Esophagus (tissue), 2 donors: Measurements from ENCODE around the gene GCNT4. TPM values are rescaled to one million over a fixed set of nuclear protein-coding genes. Genes with fewer than 3 reads are reported as not detected.
"Not testable (repeated sequence)": the region's sequence is repeated elsewhere in the genome, so short reads cannot be mapped to it uniquely, and the experiment has no call there.

Experiments used
- H3K27ac ChIP-seq, 2 donors: one replicate each; pipeline ENCODE4 v1.5.1; 2013; ENCODE audit warnings: low read depth in 2 of 2, mild to moderate bottlenecking in 2 of 2, inconsistent platforms in 1 of 2, low read length in 1 of 2, moderate library complexity in 1 of 2
- H3K27me3 ChIP-seq, 2 donors: one replicate each; pipeline ENCODE4 v1.6.1; 2013; ENCODE audit warnings: low read length in 2 of 2, control low read depth in 1 of 2, mild to moderate bottlenecking in 1 of 2; ENCODE audit not compliant: insufficient read depth in 2 of 2, control insufficient read depth in 1 of 2
- H3K36me3 ChIP-seq, 2 donors: one replicate each; pipeline ENCODE4 v1.6.1; 2013; ENCODE audit warnings: low read length in 1 of 2; ENCODE audit not compliant: control insufficient read depth in 2 of 2, insufficient read depth in 2 of 2
- H3K4me1 ChIP-seq, 2 donors: one replicate each; pipeline ENCODE4 v1.6.1; 2013; ENCODE audit warnings: low read length in 1 of 2; ENCODE audit not compliant: control insufficient read depth in 2 of 2, insufficient read depth in 2 of 2
- H3K4me3 ChIP-seq, 2 donors: one replicate each; pipeline ENCODE4 v1.5.1; 2013; ENCODE audit warnings: low read length in 2 of 2, mild to moderate bottlenecking in 2 of 2, low read depth in 1 of 2, moderate library complexity in 1 of 2
- H3K9me3 ChIP-seq, 2 donors: one replicate each; pipeline ENCODE4 v1.6.1; 2013; ENCODE audit warnings: mild to moderate bottlenecking in 2 of 2, low read depth in 1 of 2, low read length in 1 of 2, moderate library complexity in 1 of 2; ENCODE audit not compliant: control insufficient read depth in 2 of 2, insufficient read depth in 1 of 2
- WGBS, 2 donors: extraction: QIAGEN DNeasy Blood & Tissue Kit; methylation state at CpG; one replicate each; pipeline ENCODE4 v1.1.7; 2013; 5-methylcytosine and 5-hydroxymethylcytosine counted together
- polyA plus RNA-seq, 2 donors: library from polyadenylated mRNA; stranded (reverse); fragments of 200-250 nt; gene quantifications; one replicate each; pipeline ENCODE4 v1.2.3, GENCODE V29; 2013
- donor health status: healthy with polysubstance abuse.
- donor health status: Bipolar disorder and iron deficiency.

GCNT4 gene
- polyA plus RNA-seq, result under 1 TPM; 0.53 to 0.80 TPM

- H3K4me1 ChIP-seq, result peaks cover 0 to 8% of the 10 kb centered on the region in 2 donors
Observed at GRCh38 chr5:75052192-75053053, at the start of gene GCNT4. Gene GCNT4 (minus strand): TSS chr5:75052558. CDS start chr5:75030037, 22,521 bp downstream.

GRCh38 chr5:75095956-75096355, 43.6 kb upstream of the GCNT4 start:
- 75 to 77% methylated on average over 3 of the region's 3 CpGs for WGBS, 2 donors

More at GRCh38 chr5:75052192-75053053, at the start of gene GCNT4:
- no peaks in the 10 kb centered on the region for H3K27me3 ChIP-seq
- no peaks in the 10 kb centered on the region for H3K36me3 ChIP-seq
- WGBS, 2 donors, result 1% methylated on average over 57 to 74 of the region's 74 CpGs
- H3K4me3 ChIP-seq, result peak within 1 kb of the TSS; percentile 83 to 84
- no peaks in the 10 kb centered on the region for H3K9me3 ChIP-seq
- peak within 1 kb of the TSS; percentile 86 to 88 for H3K27ac ChIP-seq

GRCh38 chr5:75091597-75091996, 39.2 kb upstream of the GCNT4 start:
- 48 to 70% methylated on average over 3 of the region's 3 CpGs for WGBS, 2 donors
- H3K36me3 ChIP-seq, result no peaks in the 10 kb centered on the region
- H3K9me3 ChIP-seq, result no peaks in the 10 kb centered on the region
- H3K4me3 ChIP-seq, result no peak overlapping the region
- no peak overlapping the region for H3K27ac ChIP-seq
- no peaks in the 10 kb centered on the region for H3K27me3 ChIP-seq
- H3K4me1 ChIP-seq, result no peaks in the 10 kb centered on the region

More at GRCh38 chr5:75095956-75096355, 43.6 kb upstream of the GCNT4 start:
- H3K27ac ChIP-seq, H3K36me3 ChIP-seq, H3K4me3 ChIP-seq, H3K4me1 ChIP-seq, H3K27me3 ChIP-seq, H3K9me3 ChIP-seq: not testable (repeated sequence)

- H3K27ac ChIP-seq, result no peak overlapping the region
- no peaks in the 10 kb centered on the region for H3K36me3 ChIP-seq
- H3K4me1 ChIP-seq, result no peaks in the 10 kb centered on the region
- H3K4me3 ChIP-seq, result no peak overlapping the region
- 84 to 85% methylated on average over 1 of the region's 1 CpG for WGBS, 2 donors
- no peaks in the 10 kb centered on the region for H3K27me3 ChIP-seq
- no peaks in the 10 kb centered on the region for H3K9me3 ChIP-seq
Observed at GRCh38 chr5:75089662-75090061, 37.3 kb upstream of the GCNT4 start.

GRCh38 chr5:75089137-75089536, 36.8 kb upstream of the GCNT4 start:
- WGBS, 2 donors, result 67% methylated on average over 1 of the region's 1 CpG
- H3K36me3 ChIP-seq, result no peaks in the 10 kb centered on the region
- H3K4me3 ChIP-seq, result no peak overlapping the region
- H3K9me3 ChIP-seq, result no peaks in the 10 kb centered on the region
- H3K27me3 ChIP-seq, result no peaks in the 10 kb centered on the region
- H3K27ac ChIP-seq, result no peak overlapping the region
- no peaks in the 10 kb centered on the region for H3K4me1 ChIP-seq

GRCh38 chr5:75088648-75089047, 36.3 kb upstream of the GCNT4 start:
- no peaks in the 10 kb centered on the region for H3K4me1 ChIP-seq
- no peak overlapping the region for H3K4me3 ChIP-seq
- 84 to 85% methylated on average over 3 of the region's 3 CpGs for WGBS, 2 donors
- H3K27ac ChIP-seq, result no peak overlapping the region
- H3K9me3 ChIP-seq, result no peaks in the 10 kb centered on the region
- H3K36me3 ChIP-seq, result no peaks in the 10 kb centered on the region
- H3K27me3 ChIP-seq, result no peaks in the 10 kb centered on the region

- Histone ChIP-seq H3K36me3 (no peaks in the 10 kb centered on the region), H3K4me1 (no peaks in the 10 kb centered on the region), H3K27ac (no peak overlapping the region), H3K27me3 (no peaks in the 10 kb centered on the region), H3K9me3 (no peaks in the 10 kb centered on the region), H3K4me3 (no peak overlapping the region)
- 81 to 83% methylated on average over 2 of the region's 2 CpGs for WGBS, 2 donors
Observed at GRCh38 chr5:75081510-75081909, 29.2 kb upstream of the GCNT4 start.

- H3K36me3 ChIP-seq, H3K27me3 ChIP-seq, H3K27ac ChIP-seq, H3K4me1 ChIP-seq, H3K9me3 ChIP-seq, H3K4me3 ChIP-seq: not testable (repeated sequence)
- 87 to 94% methylated on average over 3 of the region's 3 CpGs for WGBS, 2 donors
Observed at GRCh38 chr5:75079346-75079745, 27.0 kb upstream of the GCNT4 start.

- Histone ChIP-seq H3K27me3 (no peaks in the 10 kb centered on the region), H3K9me3 (no peaks in the 10 kb centered on the region), H3K4me1 (no peaks in the 10 kb centered on the region), H3K4me3 (no peak overlapping the region), H3K36me3 (no peaks in the 10 kb centered on the region), H3K27ac (no peak overlapping the region)
- WGBS, 2 donors, result 80 to 86% methylated on average over 5 of the region's 5 CpGs
Observed at GRCh38 chr5:75078027-75078426, 25.7 kb upstream of the GCNT4 start.

- no peaks in the 10 kb centered on the region for H3K4me1 ChIP-seq
- H3K27ac ChIP-seq, result no peak overlapping the region
- H3K9me3 ChIP-seq, result no peaks in the 10 kb centered on the region
- H3K27me3 ChIP-seq, result no peaks in the 10 kb centered on the region
- H3K36me3 ChIP-seq, result no peaks in the 10 kb centered on the region
- H3K4me3 ChIP-seq, result no peak overlapping the region
Observed at GRCh38 chr5:75072061-75072460, 19.7 kb upstream of the GCNT4 start.
